ENCODE measurements around the gene HIGD2B. TPM values are rescaled to one million over a fixed set of nuclear protein-coding genes. Genes with fewer than 3 reads are reported as not detected.

HIGD2B gene
- total and polyA plus RNA-seq, 9 of the 15 experiments (the other 6 are each of a cell fraction or from before 2014, with no cell fraction given): 0.04 to 0.18 (median 0.14) TPM; not detected in 6

GRCh38 chr15:72685925-72686794, at the start of gene HIGD2B, which contains the start of gene BBS4 (continued):
- TF ChIP-seq TAF1 (IDR thresholded peaks at IDR 0.05; ENCODE audit: control insufficient read depth, extremely low read depth, insufficient read depth, low read length, severe bottlenecking) (peak; percentile 95), ZC3H11A (IDR thresholded peaks at IDR 0.05; ENCODE audit: low read depth, low read length) (0 out of 2 replicates have a peak, but pooled peaks have one; percentile 18), NCOA1 (IDR thresholded peaks at IDR 0.05; ENCODE audit: low read depth) (peak; percentile 61; the same call in 1 of the 2 replicates), ZNF586 (CRISPR knock-in tag; conservative IDR thresholded peaks at IDR 0.05) (no peak), MEF2A (IDR thresholded peaks at IDR 0.05; ENCODE audit: control insufficient read depth, low read depth, low read length) (no peak), HINFP (tag; conservative IDR thresholded peaks at IDR 0.05; ENCODE audit: low read depth) (no peak), ZNF280B (CRISPR knock-in tag; IDR thresholded peaks at IDR 0.05) (no peak), ESRRB (CRISPR knock-in tag; IDR thresholded peaks at IDR 0.05; ENCODE audit: borderline replicate concordance) (no peak), PCBP1 (IDR thresholded peaks at IDR 0.05; ENCODE audit: low read depth, low read length, poor library complexity, severe bottlenecking) (no peak), THRAP3 (IDR thresholded peaks at IDR 0.05; ENCODE audit: borderline replicate concordance) (no peak), CREB5 (CRISPR knock-in tag; IDR thresholded peaks at IDR 0.05) (no peak), TRIM25 (IDR thresholded peaks at IDR 0.05; ENCODE audit: borderline replicate concordance) (no peak), ZNF347 (CRISPR knock-in tag; IDR thresholded peaks at IDR 0.05; ENCODE audit: low read depth) (no peak), YBX1 (IDR thresholded peaks at IDR 0.05) (no peak), CXXC5 (CRISPR knock-in tag; IDR thresholded peaks at IDR 0.05) (peak; percentile 54; the same call in 1 of the 2 replicates), SMAD4 (CRISPR knock-in tag; conservative IDR thresholded peaks at IDR 0.05) (peak; percentile 34; the same call in 1 of the 2 replicates), KLF10 (CRISPR knock-in tag; IDR thresholded peaks at IDR 0.05) (no peak)
- TF ChIP-seq, protein P1, sequence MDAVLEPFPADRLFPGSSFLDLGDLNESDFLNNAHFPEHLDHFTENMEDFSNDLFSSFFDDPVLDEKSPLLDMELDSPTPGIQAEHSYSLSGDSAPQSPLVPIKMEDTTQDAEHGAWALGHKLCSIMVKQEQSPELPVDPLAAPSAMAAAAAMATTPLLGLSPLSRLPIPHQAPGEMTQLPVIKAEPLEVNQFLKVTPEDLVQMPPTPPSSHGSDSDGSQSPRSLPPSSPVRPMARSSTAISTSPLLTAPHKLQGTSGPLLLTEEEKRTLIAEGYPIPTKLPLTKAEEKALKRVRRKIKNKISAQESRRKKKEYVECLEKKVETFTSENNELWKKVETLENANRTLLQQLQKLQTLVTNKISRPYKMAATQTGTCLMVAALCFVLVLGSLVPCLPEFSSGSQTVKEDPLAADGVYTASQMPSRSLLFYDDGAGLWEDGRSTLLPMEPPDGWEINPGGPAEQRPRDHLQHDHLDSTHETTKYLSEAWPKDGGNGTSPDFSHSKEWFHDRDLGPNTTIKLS (IDR thresholded peaks at IDR 0.05; ENCODE audit: borderline replicate concordance, low read depth): 0 out of 2 replicates have a peak, but pooled peaks have one; percentile 32

All from K562 (cell line).